HUES48 (cell line): Measurements from ENCODE around the gene SATB2.

Experiments used
- H3K27ac ChIP-seq: one replicate; pipeline ENCODE4 v1.7.0; 2013; ENCODE audit warnings: low read depth, low read length, inconsistent platforms
- H3K27me3 ChIP-seq: 2 replicates; pipeline ENCODE4 v1.6.1; 2013; ENCODE audit warnings: mild to moderate bottlenecking, low read length; ENCODE audit not compliant: control insufficient read depth, insufficient read depth
- H3K36me3 ChIP-seq: 2 replicates; pipeline ENCODE4 v1.6.1; 2013; ENCODE audit warnings: low read length; ENCODE audit not compliant: control insufficient read depth, insufficient read depth
- H3K4me1 ChIP-seq: 2 replicates; pipeline ENCODE4 v1.6.1; 2013; ENCODE audit warnings: mild to moderate bottlenecking, low read length; ENCODE audit not compliant: control insufficient read depth, insufficient read depth
- H3K4me3 ChIP-seq: 2 replicates; pipeline ENCODE4 v1.5.1; 2013; ENCODE audit warnings: mild to moderate bottlenecking, low read depth, low read length
- H3K9ac ChIP-seq: 2 replicates; pipeline ENCODE4 v1.6.1; 2013; ENCODE audit warnings: mild to moderate bottlenecking, low read depth, low read length, moderate library complexity
- H3K9me3 ChIP-seq: 2 replicates; pipeline ENCODE4 v1.6.1; 2013; ENCODE audit warnings: low read length; ENCODE audit not compliant: control insufficient read depth, insufficient read depth

SATB2 gene

GRCh38 chr2:199344012-199344411 is 113.7 kb downstream of the SATB2 start:
- Histone ChIP-seq H3K27ac (no peak overlapping the region), H3K9ac (no peak overlapping the region), H3K4me1 (no peaks in the 10 kb centered on the region)

GRCh38 chr2:199342334-199342733 is 115.4 kb downstream of the SATB2 start:
- Histone ChIP-seq H3K4me1 (no peaks in the 10 kb centered on the region), H3K36me3 (no peaks in the 10 kb centered on the region), H3K27ac (no peak overlapping the region), H3K4me3 (no peak overlapping the region), H3K9ac (no peak overlapping the region), H3K9me3 (no peaks in the 10 kb centered on the region), H3K27me3 (no peaks in the 10 kb centered on the region)

More at GRCh38 chr2:199344012-199344411, 113.7 kb downstream of the SATB2 start:
- Histone ChIP-seq H3K4me3 (no peak overlapping the region), H3K9me3 (no peaks in the 10 kb centered on the region), H3K27me3 (no peaks in the 10 kb centered on the region), H3K36me3 (no peaks in the 10 kb centered on the region)

- H3K27ac ChIP-seq, result no peak overlapping the region
- no peaks in the 10 kb centered on the region for H3K27me3 ChIP-seq
- H3K9me3 ChIP-seq, result no peaks in the 10 kb centered on the region
- no peaks in the 10 kb centered on the region for H3K36me3 ChIP-seq
- no peak overlapping the region for H3K4me3 ChIP-seq
- H3K4me1 ChIP-seq, result no peaks in the 10 kb centered on the region
- H3K9ac ChIP-seq, result no peak overlapping the region
These were observed 116.6 kb downstream of the SATB2 start for GRCh38 chr2:199341123-199341522.

- no peak overlapping the region for H3K27ac ChIP-seq
- H3K27me3 ChIP-seq, result no peaks in the 10 kb centered on the region
- H3K9me3 ChIP-seq, result no peaks in the 10 kb centered on the region
- no peaks in the 10 kb centered on the region for H3K36me3 ChIP-seq
- H3K9ac ChIP-seq, result no peak overlapping the region
- H3K4me1 ChIP-seq, result no peaks in the 10 kb centered on the region
- no peak overlapping the region for H3K4me3 ChIP-seq
These were observed 117.7 kb downstream of the SATB2 start for GRCh38 chr2:199339891-199340605.

- Histone ChIP-seq H3K27ac (no peak overlapping the region), H3K4me1 (no peaks in the 10 kb centered on the region), H3K9ac (no peak overlapping the region), H3K27me3 (no peaks in the 10 kb centered on the region), H3K4me3 (no peak overlapping the region), H3K9me3 (no peaks in the 10 kb centered on the region), H3K36me3 (no peaks in the 10 kb centered on the region)
These were observed 121.2 kb downstream of the SATB2 start for GRCh38 chr2:199336546-199336945.

GRCh38 chr2:199335502-199335901 is 122.2 kb downstream of the SATB2 start:
- no peak overlapping the region for H3K9ac ChIP-seq
- no peak overlapping the region for H3K4me3 ChIP-seq
- no peak overlapping the region for H3K27ac ChIP-seq
- H3K4me1 ChIP-seq, result no peaks in the 10 kb centered on the region
- H3K27me3 ChIP-seq, result no peaks in the 10 kb centered on the region
- H3K36me3 ChIP-seq, result no peaks in the 10 kb centered on the region
- no peaks in the 10 kb centered on the region for H3K9me3 ChIP-seq

- Histone ChIP-seq H3K4me3 (no peak overlapping the region), H3K27me3 (no peaks in the 10 kb centered on the region), H3K36me3 (no peaks in the 10 kb centered on the region), H3K9ac (no peak overlapping the region), H3K4me1 (no peaks in the 10 kb centered on the region), H3K9me3 (no peaks in the 10 kb centered on the region), H3K27ac (no peak overlapping the region)
These were observed 128.3 kb downstream of the SATB2 start for GRCh38 chr2:199329466-199329865.

- no peak overlapping the region for H3K27ac ChIP-seq
- no peaks in the 10 kb centered on the region for H3K4me1 ChIP-seq
- H3K27me3 ChIP-seq, result no peaks in the 10 kb centered on the region
- H3K9ac ChIP-seq, result no peak overlapping the region
- H3K36me3 ChIP-seq, result no peaks in the 10 kb centered on the region
- no peak overlapping the region for H3K4me3 ChIP-seq
- H3K9me3 ChIP-seq, result no peaks in the 10 kb centered on the region
These were observed 128.7 kb downstream of the SATB2 start for GRCh38 chr2:199329031-199329430.

- Histone ChIP-seq H3K27me3 (no peaks in the 10 kb centered on the region), H3K27ac (no peak overlapping the region), H3K4me3 (no peak overlapping the region), H3K9me3 (no peaks in the 10 kb centered on the region), H3K36me3 (no peaks in the 10 kb centered on the region), H3K4me1 (0 out of 2 replicates have a peak, but pooled peaks cover 1% of the 10 kb centered on the region), H3K9ac (no peak overlapping the region)
These were observed 131.9 kb downstream of the SATB2 start for GRCh38 chr2:199325881-199326280.

- Histone ChIP-seq H3K9me3 (no peaks in the 10 kb centered on the region), H3K27ac (no peak overlapping the region), H3K36me3 (no peaks in the 10 kb centered on the region), H3K27me3 (no peaks in the 10 kb centered on the region), H3K4me3 (no peak overlapping the region), H3K9ac (no peak overlapping the region), H3K4me1 (0 out of 2 replicates have a peak, but pooled peaks cover 6% of the 10 kb centered on the region)
These were observed 135.6 kb downstream of the SATB2 start for GRCh38 chr2:199322151-199322550.

GRCh38 chr2:199317646-199318045 is 140.1 kb downstream of the SATB2 start:
- Histone ChIP-seq H3K27me3 (no peaks in the 10 kb centered on the region), H3K36me3 (no peaks in the 10 kb centered on the region), H3K9ac (no peak overlapping the region), H3K4me1 (0 out of 2 replicates have a peak, but pooled peaks cover 6% of the 10 kb centered on the region), H3K27ac (no peak overlapping the region), H3K9me3 (no peaks in the 10 kb centered on the region), H3K4me3 (no peak overlapping the region)
